ENCODE results near the gene OSR1.
"Not testable (repeated sequence)": the region's sequence is repeated elsewhere in the genome, so short reads cannot be mapped to it uniquely, and the experiment has no call there.

The OSR1 gene

DNA sequence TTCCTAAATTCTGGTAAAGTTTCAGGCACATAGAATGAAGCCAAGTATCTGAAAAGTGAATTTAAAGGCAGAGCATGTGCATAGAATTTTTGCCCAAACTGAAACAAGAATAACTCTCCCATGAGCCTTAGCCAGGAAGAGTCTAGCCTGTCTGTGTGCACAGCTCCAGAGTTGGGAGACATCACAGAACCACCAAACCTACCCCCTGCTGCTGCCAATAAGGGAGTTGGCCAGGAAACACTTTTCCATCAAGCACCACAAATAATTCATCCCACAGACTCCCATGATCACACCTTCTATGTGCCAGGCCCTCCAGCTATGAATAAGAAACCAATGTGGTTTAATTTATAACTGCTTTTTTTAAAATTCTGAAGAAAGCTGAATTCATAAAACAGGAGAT, 27.0 kb downstream of the OSR1 start:
- no peak for DNase-seq (ENCODE audit: low spot score)

DNA sequence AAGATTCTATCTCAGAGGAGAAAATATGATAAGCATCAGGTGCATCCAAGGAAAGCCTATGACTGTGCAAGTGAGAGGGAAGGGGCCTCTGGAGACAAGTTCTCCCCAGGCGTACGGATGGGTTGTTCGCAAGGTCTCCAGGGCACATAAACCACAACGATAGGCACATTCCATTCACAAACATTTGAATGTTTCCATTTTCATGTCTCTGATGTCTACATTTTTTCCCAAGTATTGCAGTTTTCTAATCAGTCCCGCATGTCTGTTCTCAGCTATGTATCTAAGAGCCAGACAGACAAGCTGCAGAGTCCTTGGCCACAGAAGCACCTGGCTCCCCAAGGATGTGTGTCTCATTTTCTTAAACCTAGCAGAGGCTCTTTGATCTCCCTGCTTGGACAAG, 28.0 kb downstream of the OSR1 start:
- no peak for DNase-seq (ENCODE audit: low spot score)

GRCh38 chr2:19329445-19329844, 29.0 kb downstream of the OSR1 start:
- DNase-seq (ENCODE audit: low spot score) = no peak

DNA sequence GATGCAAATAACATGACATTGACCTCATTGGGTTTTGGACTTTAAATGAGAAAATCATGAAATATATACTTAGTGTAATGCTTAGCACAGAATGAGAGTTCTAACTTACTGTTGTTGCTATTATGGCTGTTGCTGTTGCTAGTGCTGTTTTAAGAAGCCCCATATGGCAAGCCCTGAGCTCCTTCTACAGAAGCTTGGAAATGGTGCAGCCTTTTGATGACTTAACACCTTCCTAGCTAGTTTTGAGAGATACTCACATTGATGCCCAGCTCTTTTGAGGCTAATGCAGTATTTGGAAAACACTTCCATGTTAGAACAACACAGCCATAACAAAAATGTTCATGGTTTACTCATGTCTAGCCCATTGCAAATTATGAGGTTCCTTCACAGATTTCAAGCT, 30.9 kb downstream of the OSR1 start:
- DNase-seq (ENCODE audit: low spot score) = no peak

DNA sequence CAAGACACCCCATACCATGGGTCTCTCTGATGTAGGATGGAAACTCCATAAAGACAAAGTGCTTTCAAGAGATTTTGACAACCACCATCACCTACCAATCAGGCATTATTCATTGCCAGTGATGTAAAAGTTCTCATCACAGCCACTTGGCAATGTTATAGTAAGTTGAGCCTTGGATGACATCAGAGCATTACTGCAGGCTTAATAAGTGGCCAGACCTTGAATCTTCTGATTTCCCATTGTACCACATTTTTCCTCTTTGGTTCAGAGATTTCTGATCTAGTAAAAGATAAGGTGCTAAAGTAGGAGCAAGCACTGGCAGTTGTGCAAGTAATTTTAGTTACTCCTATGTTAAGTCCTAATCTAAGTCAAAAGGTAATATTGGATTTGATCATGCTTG, 36.5 kb downstream of the OSR1 start:
- DNase-seq (ENCODE audit: low spot score) = no peak

DNA sequence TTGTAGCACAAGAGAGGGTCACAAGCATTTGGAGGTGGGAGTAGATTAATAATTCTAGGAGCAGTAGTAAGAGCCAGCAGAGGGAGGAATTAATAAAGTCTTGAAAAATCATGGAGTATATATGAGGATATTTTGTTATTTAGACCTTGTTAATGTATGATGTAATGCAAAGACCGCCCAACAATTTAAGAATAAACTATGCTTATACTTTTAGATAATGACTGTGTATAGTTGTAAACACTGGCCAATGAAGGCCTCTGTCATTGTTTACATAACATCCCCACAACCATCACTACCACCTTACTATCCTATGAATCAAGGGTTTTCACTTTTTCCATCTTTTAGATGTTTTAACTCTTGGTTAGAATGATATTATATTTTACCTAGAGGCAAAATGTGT, 37.6 kb downstream of the OSR1 start:
- DNase-seq (ENCODE audit: low spot score) = no peak

DNA sequence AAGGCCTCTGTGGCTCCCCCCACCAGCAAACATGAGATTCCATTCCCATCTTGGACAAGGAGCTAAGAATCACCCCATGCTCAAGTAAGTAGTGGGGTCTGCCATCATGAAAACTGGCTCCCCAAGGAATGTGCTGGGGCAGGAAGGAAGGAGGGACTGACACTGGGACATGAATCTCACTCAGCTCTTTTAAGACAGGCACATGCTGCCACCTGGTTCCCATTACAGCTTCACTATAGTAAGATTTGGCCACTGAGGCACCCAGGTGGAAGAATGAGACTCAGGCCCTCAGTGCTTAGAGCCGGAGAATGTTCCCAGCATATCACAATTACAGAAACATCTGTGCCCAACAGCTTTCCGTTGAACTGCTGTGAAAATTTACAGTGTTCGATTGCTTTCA, 38.7 kb downstream of the OSR1 start:
- DNase-seq (ENCODE audit: low spot score) = no peak

DNA sequence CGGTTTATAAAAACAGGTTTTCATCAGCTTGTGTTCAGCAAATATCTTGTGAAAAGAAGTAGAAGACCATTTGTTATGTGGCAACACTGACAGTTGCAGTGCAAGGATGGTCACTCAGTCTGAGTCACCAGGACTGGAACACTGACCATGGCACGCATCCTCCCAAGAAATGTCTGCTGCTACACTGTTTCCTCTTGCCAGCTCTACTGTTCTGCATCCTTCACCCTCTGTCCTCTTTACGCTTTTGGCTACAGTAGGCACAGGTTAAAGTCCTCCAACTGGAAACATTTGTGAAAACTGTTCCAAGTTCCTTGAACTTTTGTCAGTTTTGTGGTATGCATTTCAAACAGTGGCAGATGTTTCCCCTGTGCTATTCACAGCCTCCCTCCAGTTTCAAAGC, 39.4 kb downstream of the OSR1 start:
- DNase-seq (ENCODE audit: low spot score) = no peak

DNA sequence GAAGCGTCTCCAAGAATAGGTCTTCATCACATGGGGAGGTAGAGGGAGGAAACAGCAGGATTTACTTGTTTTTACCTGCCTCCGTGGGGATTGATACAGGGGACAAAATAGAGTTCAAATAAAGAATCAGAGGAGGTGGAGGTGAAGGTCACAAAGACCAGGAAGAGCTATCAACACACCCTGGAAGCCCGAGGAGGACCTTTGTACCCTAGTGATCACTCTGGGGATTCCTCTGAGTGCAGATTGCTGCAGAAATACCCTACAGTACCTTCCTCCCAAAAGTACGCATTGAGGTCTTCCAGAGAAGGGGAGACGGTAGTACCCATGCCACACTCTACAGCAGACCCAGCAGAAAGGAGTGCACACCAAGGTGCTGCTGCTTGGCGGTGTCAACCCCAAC, 44.9 kb downstream of the OSR1 start:
- DNase-seq (ENCODE audit: low spot score) = no peak

- peak; percentile 53 for DNase-seq (ENCODE audit: low spot score)
Observed at GRCh38 chr2:19312949-19313348, 45.5 kb downstream of the OSR1 start.

DNA sequence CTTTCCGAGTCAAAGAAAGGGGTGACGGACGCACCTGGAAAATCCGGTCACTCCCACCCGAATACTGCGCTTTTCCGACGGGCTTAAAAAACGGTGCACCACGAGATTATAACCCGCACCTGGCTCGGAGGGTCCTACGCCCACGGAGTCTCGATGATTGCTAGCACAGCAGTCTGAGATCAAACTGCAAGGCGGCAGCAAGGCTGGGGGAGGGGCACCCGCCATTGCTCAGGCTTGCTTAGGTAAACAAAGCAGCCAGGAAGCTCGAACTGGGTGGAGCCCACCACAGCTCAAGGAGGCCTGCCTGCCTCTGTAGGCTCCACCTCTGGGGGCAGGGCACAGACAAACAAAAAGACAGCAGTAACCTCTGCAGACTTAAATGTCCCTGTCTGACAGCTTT, 52.4 kb downstream of the OSR1 start:
- not testable (repeated sequence) for DNase-seq (ENCODE audit: low spot score)

DNA sequence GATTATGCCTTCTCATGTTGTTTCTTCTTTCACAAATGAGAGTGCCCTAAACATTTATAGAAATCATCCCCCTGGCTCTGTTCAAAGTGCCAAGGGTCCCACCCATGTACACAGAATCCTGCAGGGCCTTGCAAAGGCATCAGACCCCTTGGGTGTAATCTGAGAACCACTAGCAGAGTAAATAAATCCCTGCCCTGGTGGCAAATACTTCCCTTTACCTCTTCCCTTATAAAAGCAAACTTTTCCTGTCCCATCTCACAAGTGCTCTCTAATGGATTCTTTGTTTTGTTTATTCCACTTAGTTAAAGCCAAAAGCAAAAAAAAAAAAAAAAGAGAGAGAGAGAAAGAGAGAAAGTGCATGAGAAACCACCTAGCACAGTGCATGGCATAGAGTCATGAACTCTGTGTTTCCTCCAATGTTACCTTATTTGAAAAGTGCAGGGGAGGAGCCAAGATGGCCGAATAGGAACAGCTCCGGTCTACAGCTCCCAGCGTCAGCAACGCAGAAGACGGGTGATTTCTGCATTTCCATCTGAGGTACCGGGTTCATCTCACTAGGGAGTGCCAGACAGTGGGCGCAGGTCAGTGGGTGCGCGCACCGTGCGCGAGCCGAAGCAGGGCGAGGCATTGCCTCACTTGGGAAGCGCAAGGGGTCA, 52.9 kb downstream of the OSR1 start:
- DNase-seq (ENCODE audit: low spot score) = not testable (repeated sequence)

DNA sequence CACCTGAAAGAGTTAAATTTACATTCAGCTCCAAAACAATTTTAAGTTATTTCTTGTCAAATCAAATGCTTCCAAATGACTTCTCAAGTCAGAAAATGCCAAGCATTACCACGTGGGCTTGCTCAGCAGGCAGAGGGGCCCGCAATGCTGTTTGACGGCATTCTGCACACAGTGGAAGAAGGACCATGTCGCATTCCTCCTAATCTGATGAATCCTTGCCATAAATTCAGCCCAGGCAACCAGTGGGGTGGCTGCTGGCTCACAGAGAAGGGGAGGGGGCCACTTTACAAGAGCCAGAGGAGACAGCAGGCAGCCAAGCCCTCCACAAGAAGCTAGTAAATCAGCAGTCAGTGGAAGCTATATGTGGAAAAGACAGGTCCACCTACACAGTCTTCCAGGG, 56.7 kb downstream of the OSR1 start:
- DNase-seq (ENCODE audit: low spot score) = no peak
